ENCODE measurements around the gene SBK1. TPM values are rescaled to one million over a fixed set of nuclear protein-coding genes. Genes with fewer than 3 reads are reported as not detected.

Gene SBK1
- total RNA-seq, 2 experiments from 2014 or later: 0.22 to 0.63 TPM

- Histone ChIP-seq H3K9me3 (ENCODE audit: low read length) (no peaks in the 10 kb centered on the region), H3K4me1 (ENCODE audit: insufficient read depth, low read length, poor library complexity, severe bottlenecking) (no peaks in the 10 kb centered on the region), H2AFZ (ENCODE audit: low read length) (no peak overlapping the region), H3K27ac (ENCODE audit: low read depth, low read length, poor library complexity, severe bottlenecking) (no peak overlapping the region), H4K20me1 (ENCODE audit: insufficient read depth, low read length) (no peaks in the 10 kb centered on the region), H3K36me3 (ENCODE audit: insufficient read depth, low read length) (no peaks in the 10 kb centered on the region), H3K4me3 (ENCODE audit: low read depth, low read length, poor library complexity, severe bottlenecking) (no peak overlapping the region), H3K4me2 (ENCODE audit: low read length) (no peak overlapping the region), H3K9me2 (ENCODE audit: insufficient read depth, low read length) (no peaks in the 10 kb centered on the region), H3K79me2 (ENCODE audit: insufficient read depth, low read depth, low read length) (no peaks in the 10 kb centered on the region)
- ChIA-PET POLR2A (no interaction called here), CTCF (ENCODE audit: unreplicated experiment) (interaction anchor here (1.0 kb wide), 1 partner anchor 33 kb away, joined by 3 read pairs; no protein-coding TSS in a partner anchor)
- BruUV-seq (replicated peaks): no TSS peak
- TF ChIP-seq CTCF (conservative IDR thresholded peaks at IDR 0.05; ENCODE audit: low read length): no peak
- TF ChIP-seq EZH2phosphoT487 (IDR thresholded peaks at IDR 0.05; ENCODE audit: borderline replicate concordance, low read depth, low read length): no peak
- no peak for DNase-seq (ENCODE audit: low spot score)
- intact Hi-C loops (cut with micrococcal nuclease; ENCODE audit: unreplicated experiment): no loop called here
Observed at GRCh38 chr16:28283798-28284577, 8.3 kb upstream of the SBK1 start.

- peaks cover 4% of the 10 kb centered on the region for H3K4me1 ChIP-seq (ENCODE audit: insufficient read depth, low read length, poor library complexity, severe bottlenecking)
- no peaks in the 10 kb centered on the region for H3K9me3 ChIP-seq (ENCODE audit: low read length)
- H2AFZ ChIP-seq (ENCODE audit: low read length): no peak overlapping the region
- no peak overlapping the region for H3K4me3 ChIP-seq (ENCODE audit: low read depth, low read length, poor library complexity, severe bottlenecking)
- H4K20me1 ChIP-seq (ENCODE audit: insufficient read depth, low read length): no peaks in the 10 kb centered on the region
- H3K4me2 ChIP-seq (ENCODE audit: low read length): no peak overlapping the region
- ChIA-PET POLR2A (no interaction called here), CTCF (ENCODE audit: unreplicated experiment) (no interaction called here)
- H3K27ac ChIP-seq (ENCODE audit: low read depth, low read length, poor library complexity, severe bottlenecking): no peak overlapping the region
- intact Hi-C loops (cut with micrococcal nuclease; ENCODE audit: unreplicated experiment): no loop called here
- BruUV-seq (replicated peaks): no TSS peak
- DNase-seq (ENCODE audit: low spot score): no peak
- H3K79me2 ChIP-seq (ENCODE audit: insufficient read depth, low read depth, low read length): no peaks in the 10 kb centered on the region
- TF ChIP-seq CTCF (conservative IDR thresholded peaks at IDR 0.05; ENCODE audit: low read length) (no peak), EZH2phosphoT487 (IDR thresholded peaks at IDR 0.05; ENCODE audit: borderline replicate concordance, low read depth, low read length) (no peak)
- H3K36me3 ChIP-seq (ENCODE audit: insufficient read depth, low read length): no peaks in the 10 kb centered on the region
- H3K9me2 ChIP-seq (ENCODE audit: insufficient read depth, low read length): no peaks in the 10 kb centered on the region
Observed at GRCh38 chr16:28285649-28286048, 6.7 kb upstream of the SBK1 start.

GRCh38 chr16:28288114-28288513, 4.2 kb upstream of the SBK1 start:
- H3K9me2 ChIP-seq (ENCODE audit: insufficient read depth, low read length): no peaks in the 10 kb centered on the region
- no peak for DNase-seq (ENCODE audit: low spot score)
- intact Hi-C loops (cut with micrococcal nuclease; ENCODE audit: unreplicated experiment): no loop called here
- H2AFZ ChIP-seq (ENCODE audit: low read length): no peak overlapping the region
- TF ChIP-seq EZH2phosphoT487 (IDR thresholded peaks at IDR 0.05; ENCODE audit: borderline replicate concordance, low read depth, low read length): no peak
- no peak overlapping the region for H3K4me2 ChIP-seq (ENCODE audit: low read length)
- H3K4me3 ChIP-seq (ENCODE audit: low read depth, low read length, poor library complexity, severe bottlenecking): no peak overlapping the region
- CTCF ChIA-PET (ENCODE audit: unreplicated experiment): no interaction called here
- H3K4me1 ChIP-seq (ENCODE audit: insufficient read depth, low read length, poor library complexity, severe bottlenecking): peaks cover 14% of the 10 kb centered on the region
- no peaks in the 10 kb centered on the region for H3K79me2 ChIP-seq (ENCODE audit: insufficient read depth, low read depth, low read length)
- no peaks in the 10 kb centered on the region for H3K36me3 ChIP-seq (ENCODE audit: insufficient read depth, low read length)
- H3K27ac ChIP-seq (ENCODE audit: low read depth, low read length, poor library complexity, severe bottlenecking): no peak overlapping the region
- no peaks in the 10 kb centered on the region for H3K9me3 ChIP-seq (ENCODE audit: low read length)
- BruUV-seq (replicated peaks): no TSS peak
- H4K20me1 ChIP-seq (ENCODE audit: insufficient read depth, low read length): no peaks in the 10 kb centered on the region
- POLR2A ChIA-PET: no interaction called here

Data from OCI-LY7 (cell line).